Measurements from ENCODE around the gene ARRDC3. TPM values are rescaled to one million over a fixed set of nuclear protein-coding genes. Genes with fewer than 3 reads are reported as not detected.

ARRDC3 gene
- total and polyA plus RNA-seq, 2 donors (not counting 1 experiment from before 2014, with no cell fraction given), result 33.6 to 105 TPM

DNA sequence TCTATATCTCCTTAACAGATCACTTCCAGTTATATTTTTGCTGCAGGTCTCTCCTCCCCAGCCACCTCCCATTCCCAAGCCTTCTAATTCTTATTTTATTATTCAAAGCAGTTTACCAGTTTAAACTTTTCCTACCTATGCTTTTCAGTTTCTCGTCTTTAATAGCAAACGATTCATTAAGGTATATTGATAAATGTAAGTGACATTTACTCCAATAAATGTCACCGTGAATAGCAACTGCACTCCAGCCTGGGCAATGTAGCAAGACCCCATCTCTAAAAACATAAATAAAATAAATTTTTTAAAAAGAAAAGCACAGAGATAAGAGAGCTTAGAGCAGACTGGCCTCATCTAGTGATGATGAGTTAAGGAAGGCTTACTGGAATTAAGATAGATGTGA, 42.6 kb downstream of the ARRDC3 start:
- no peak overlapping the region for H3K9ac ChIP-seq (ENCODE audit: insufficient read depth, low read length)
- H3K4me3 ChIP-seq (replicated peaks in 1 of 4; ENCODE audit: control extremely low read depth in 1 of 4, insufficient read depth in 1 of 4, low read depth in 3 of 4, low read length in 4 of 4), result no peak overlapping the region
- no peaks in the 10 kb centered on the region for H4K20me1 ChIP-seq (ENCODE audit: control insufficient read depth, extremely low read depth, insufficient read depth, low read length)
- H2AFZ ChIP-seq (ENCODE audit: low read length), result no peak overlapping the region
- H3K27ac ChIP-seq (ENCODE audit: insufficient read depth, low read length), result no peak overlapping the region
- DNase-seq (ENCODE audit: low read depth in 2 of 2), result no peak
- TF ChIP-seq EZH2 (IDR thresholded peaks at IDR 0.05; ENCODE audit: low read length, missing control alignments), result no peak
- TF ChIP-seq, protein P1, sequence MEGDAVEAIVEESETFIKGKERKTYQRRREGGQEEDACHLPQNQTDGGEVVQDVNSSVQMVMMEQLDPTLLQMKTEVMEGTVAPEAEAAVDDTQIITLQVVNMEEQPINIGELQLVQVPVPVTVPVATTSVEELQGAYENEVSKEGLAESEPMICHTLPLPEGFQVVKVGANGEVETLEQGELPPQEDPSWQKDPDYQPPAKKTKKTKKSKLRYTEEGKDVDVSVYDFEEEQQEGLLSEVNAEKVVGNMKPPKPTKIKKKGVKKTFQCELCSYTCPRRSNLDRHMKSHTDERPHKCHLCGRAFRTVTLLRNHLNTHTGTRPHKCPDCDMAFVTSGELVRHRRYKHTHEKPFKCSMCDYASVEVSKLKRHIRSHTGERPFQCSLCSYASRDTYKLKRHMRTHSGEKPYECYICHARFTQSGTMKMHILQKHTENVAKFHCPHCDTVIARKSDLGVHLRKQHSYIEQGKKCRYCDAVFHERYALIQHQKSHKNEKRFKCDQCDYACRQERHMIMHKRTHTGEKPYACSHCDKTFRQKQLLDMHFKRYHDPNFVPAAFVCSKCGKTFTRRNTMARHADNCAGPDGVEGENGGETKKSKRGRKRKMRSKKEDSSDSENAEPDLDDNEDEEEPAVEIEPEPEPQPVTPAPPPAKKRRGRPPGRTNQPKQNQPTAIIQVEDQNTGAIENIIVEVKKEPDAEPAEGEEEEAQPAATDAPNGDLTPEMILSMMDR (conservative IDR thresholded peaks at IDR 0.05 in 1 of 2, IDR thresholded peaks at IDR 0.05 in 1 of 2; ENCODE audit: low read depth in 1 of 2, low read length in 2 of 2), result no peak
- no peaks in the 10 kb centered on the region for H3K36me3 ChIP-seq (ENCODE audit: control insufficient read depth, insufficient read depth, low read length)
- no peaks in the 10 kb centered on the region for H3K79me2 ChIP-seq (ENCODE audit: control insufficient read depth, insufficient read depth, low read length)
- no peaks in the 10 kb centered on the region for H3K27me3 ChIP-seq (ENCODE audit: control insufficient read depth, insufficient read depth, low read length)
- no peaks in the 10 kb centered on the region for H3K9me3 ChIP-seq (ENCODE audit: control insufficient read depth, insufficient read depth, low read depth, low read length)
- no peak overlapping the region for H3K4me2 ChIP-seq (ENCODE audit: extremely low read depth, insufficient read depth, low read length)
- H3K4me1 ChIP-seq (ENCODE audit: control insufficient read depth, extremely low read depth, insufficient read depth, low read length), result no peaks in the 10 kb centered on the region

DNA sequence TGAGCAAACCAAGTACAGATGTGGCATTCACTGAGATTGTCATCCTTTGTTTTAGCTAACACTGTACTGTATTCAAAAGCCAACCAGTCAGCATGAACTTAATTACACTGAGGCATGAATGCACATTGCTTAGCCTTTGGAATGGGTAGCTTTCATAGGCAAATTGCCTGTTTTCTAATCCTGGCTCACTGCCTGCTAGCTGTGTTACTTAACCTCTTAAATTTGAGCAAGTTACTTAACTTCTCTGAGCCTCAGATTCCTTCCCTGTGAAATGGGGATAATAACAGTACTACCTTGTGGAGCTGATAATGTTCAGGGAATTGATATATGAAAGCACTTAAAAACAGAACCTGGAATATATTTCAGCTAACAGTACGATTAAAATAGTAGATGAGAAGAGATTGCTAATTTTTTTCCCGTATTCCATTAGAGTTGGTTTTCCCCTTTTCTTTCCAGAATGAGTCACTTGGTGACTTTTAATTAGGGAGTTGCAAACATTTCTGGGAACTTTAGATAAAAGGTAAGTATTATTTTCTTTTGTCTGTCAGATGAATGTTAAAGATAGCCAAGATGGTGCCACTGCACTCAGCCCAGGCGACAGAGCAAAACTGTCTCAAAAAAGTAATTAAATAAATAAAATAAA, 43.9 kb downstream of the ARRDC3 start:
- no peak for TF ChIP-seq EZH2 (IDR thresholded peaks at IDR 0.05; ENCODE audit: low read length, missing control alignments)
- TF ChIP-seq, protein P1 (conservative IDR thresholded peaks at IDR 0.05 in 1 of 2, IDR thresholded peaks at IDR 0.05 in 1 of 2; ENCODE audit: low read depth in 1 of 2, low read length in 2 of 2), result no peak
- Histone ChIP-seq H3K27ac (ENCODE audit: insufficient read depth, low read length) (no peak overlapping the region), H3K9ac (ENCODE audit: insufficient read depth, low read length) (no peak overlapping the region), H3K4me2 (ENCODE audit: extremely low read depth, insufficient read depth, low read length) (no peak overlapping the region), H3K4me3 (replicated peaks in 1 of 4; ENCODE audit: control extremely low read depth in 1 of 4, insufficient read depth in 1 of 4, low read depth in 3 of 4, low read length in 4 of 4) (no peak overlapping the region), H3K9me3 (ENCODE audit: control insufficient read depth, insufficient read depth, low read depth, low read length) (no peaks in the 10 kb centered on the region), H3K4me1 (ENCODE audit: control insufficient read depth, extremely low read depth, insufficient read depth, low read length) (no peaks in the 10 kb centered on the region), H3K36me3 (ENCODE audit: control insufficient read depth, insufficient read depth, low read length) (no peaks in the 10 kb centered on the region), H3K79me2 (ENCODE audit: control insufficient read depth, insufficient read depth, low read length) (no peaks in the 10 kb centered on the region), H3K27me3 (ENCODE audit: control insufficient read depth, insufficient read depth, low read length) (no peaks in the 10 kb centered on the region), H4K20me1 (ENCODE audit: control insufficient read depth, extremely low read depth, insufficient read depth, low read length) (no peaks in the 10 kb centered on the region), H2AFZ (ENCODE audit: low read length) (no peak overlapping the region)
- peak; percentile 33 to 73 for DNase-seq (ENCODE audit: low read depth in 2 of 2)

DNA sequence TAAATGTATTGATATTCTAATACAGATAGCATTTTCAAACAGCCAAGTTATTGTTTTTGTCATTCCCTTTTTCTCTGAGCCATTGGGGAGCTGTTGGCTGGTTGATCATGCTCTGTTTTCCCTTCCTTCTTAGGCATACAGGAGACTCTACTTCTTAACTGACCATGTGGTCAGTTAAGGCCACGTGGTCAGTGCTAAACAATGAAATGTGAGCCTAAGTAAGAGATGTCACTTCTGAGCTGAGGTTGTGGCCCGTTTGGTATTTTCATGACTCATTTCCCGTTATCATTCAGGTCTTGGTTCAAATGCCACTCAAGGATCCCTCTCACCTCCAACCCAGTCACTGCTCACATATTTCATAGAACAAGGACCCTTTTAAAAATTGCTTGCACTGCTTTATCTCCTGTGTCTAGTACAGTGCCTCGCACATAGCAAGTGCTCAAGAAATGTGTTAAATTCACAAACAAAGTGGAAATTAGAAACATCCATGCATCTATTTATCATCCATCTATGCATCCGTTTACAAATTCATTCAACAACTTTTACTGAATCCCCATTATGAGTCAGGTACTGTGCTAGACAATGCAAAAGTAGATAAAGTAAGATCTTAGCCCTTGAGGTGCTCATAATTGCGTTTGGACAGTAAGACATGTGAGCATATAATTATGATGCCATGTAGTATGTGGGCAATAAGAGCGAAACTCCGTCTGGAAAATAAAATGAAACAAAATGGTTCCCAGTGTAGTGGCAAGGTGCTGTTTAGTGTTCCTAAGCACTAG, 50.7 kb downstream of the ARRDC3 start:
- no peaks in the 10 kb centered on the region for H3K9me3 ChIP-seq (ENCODE audit: control insufficient read depth, insufficient read depth, low read depth, low read length)
- no peaks in the 10 kb centered on the region for H3K27me3 ChIP-seq (ENCODE audit: control insufficient read depth, insufficient read depth, low read length)
- H4K20me1 ChIP-seq (ENCODE audit: control insufficient read depth, extremely low read depth, insufficient read depth, low read length), result no peaks in the 10 kb centered on the region
- no peak overlapping the region for H3K4me3 ChIP-seq (replicated peaks in 1 of 4; ENCODE audit: control extremely low read depth in 1 of 4, insufficient read depth in 1 of 4, low read depth in 3 of 4, low read length in 4 of 4)
- H3K4me1 ChIP-seq (ENCODE audit: control insufficient read depth, extremely low read depth, insufficient read depth, low read length), result no peaks in the 10 kb centered on the region
- no peak overlapping the region for H3K4me2 ChIP-seq (ENCODE audit: extremely low read depth, insufficient read depth, low read length)
- peak; percentile 52 to 88 for DNase-seq (ENCODE audit: low read depth in 2 of 2)
- H3K79me2 ChIP-seq (ENCODE audit: control insufficient read depth, insufficient read depth, low read length), result no peaks in the 10 kb centered on the region
- no peak overlapping the region for H2AFZ ChIP-seq (ENCODE audit: low read length)
- H3K27ac ChIP-seq (ENCODE audit: insufficient read depth, low read length), result no peak overlapping the region
- no peaks in the 10 kb centered on the region for H3K36me3 ChIP-seq (ENCODE audit: control insufficient read depth, insufficient read depth, low read length)
- TF ChIP-seq EZH2 (IDR thresholded peaks at IDR 0.05; ENCODE audit: low read length, missing control alignments), result no peak
- TF ChIP-seq, protein P1 (conservative IDR thresholded peaks at IDR 0.05 in 1 of 2, IDR thresholded peaks at IDR 0.05 in 1 of 2; ENCODE audit: low read depth in 1 of 2, low read length in 2 of 2), result no peak
- no peak overlapping the region for H3K9ac ChIP-seq (ENCODE audit: insufficient read depth, low read length)

All from fibroblast of lung (primary cell).